ENCODE data around the gene RBM15. TPM values are rescaled to one million over a fixed set of nuclear protein-coding genes. Genes with fewer than 3 reads are reported as not detected.
A peak's percentile ranks its signal among the peaks of the same experiment; 100 is the strongest.

The RBM15 gene
- total RNA-seq, 1 experiment from 2014 or later: 35.9 TPM

GRCh38 chr1:110360431-110360830 lies 21.3 kb downstream of the RBM15 start:
- peak; percentile 37 for DNase-seq (ENCODE audit: unreplicated experiment)
- intact Hi-C loops (cut with micrococcal nuclease): no loop called here

GRCh38 chr1:110361856-110362255 lies 22.7 kb downstream of the RBM15 start:
- DNase-seq (ENCODE audit: unreplicated experiment): no peak
- intact Hi-C loops (cut with micrococcal nuclease): no loop called here
- BruUV-seq (replicated peaks): no TSS peak
- TF ChIP-seq CTCF (IDR thresholded peaks at IDR 0.05; ENCODE audit: unreplicated experiment): no peak
- H3K4me3 Mint-ChIP-seq (ENCODE audit: unreplicated experiment): no peak overlapping the region
- H3K9me3 Mint-ChIP-seq (ENCODE audit: unreplicated experiment): no peaks in the 10 kb centered on the region
- no peak overlapping the region for H3K27ac Mint-ChIP-seq (ENCODE audit: low read depth, unreplicated experiment)
- H3K27me3 Mint-ChIP-seq (ENCODE audit: insufficient read depth, unreplicated experiment): no peaks in the 10 kb centered on the region
- CTCF ChIA-PET: interaction anchor here (0.6 to 2.1 kb wide), 4 partner anchors 11 to 159 kb away, joined by 3 to 9 read pairs (median 6); no protein-coding TSS in a partner anchor
- no peaks in the 10 kb centered on the region for H3K4me1 Mint-ChIP-seq (ENCODE audit: insufficient read depth, unreplicated experiment)
- H3K36me3 Mint-ChIP-seq (ENCODE audit: insufficient read depth, unreplicated experiment): peaks cover 40% of the 10 kb centered on the region
- POLR2A ChIA-PET: interaction anchor here (4.2 kb wide), 1 partner anchor 22 kb away, joined by 27 read pairs; the partner anchor contains the start of gene RBM15

More at GRCh38 chr1:110360431-110360830, 21.3 kb downstream of the RBM15 start:
- Mint-ChIP-seq H3K27me3 (ENCODE audit: insufficient read depth, unreplicated experiment) (no peaks in the 10 kb centered on the region), H3K36me3 (ENCODE audit: insufficient read depth, unreplicated experiment) (peaks cover 35% of the 10 kb centered on the region), H3K9me3 (ENCODE audit: unreplicated experiment) (no peaks in the 10 kb centered on the region), H3K4me3 (ENCODE audit: unreplicated experiment) (no peak overlapping the region), H3K27ac (ENCODE audit: low read depth, unreplicated experiment) (no peak overlapping the region), H3K4me1 (ENCODE audit: insufficient read depth, unreplicated experiment) (peaks cover 12% of the 10 kb centered on the region)
- POLR2A ChIA-PET: interaction anchor here (0.7 to 4.2 kb wide), 6 partner anchors 9 to 48 kb away, joined by 3 to 27 read pairs (median 6); partner anchors contain the start of gene RBM15
- no peak for TF ChIP-seq CTCF (IDR thresholded peaks at IDR 0.05; ENCODE audit: unreplicated experiment)
- no TSS peak for BruUV-seq (replicated peaks)
- CTCF ChIA-PET: interaction anchor here (0.6 to 2.0 kb wide), 3 partner anchors 18 to 157 kb away, joined by 3 to 9 read pairs (median 5); no protein-coding TSS in a partner anchor

GRCh38 chr1:110364221-110364620 lies 25.0 kb downstream of the RBM15 start:
- H3K9me3 Mint-ChIP-seq (ENCODE audit: unreplicated experiment): no peaks in the 10 kb centered on the region
- intact Hi-C loops (cut with micrococcal nuclease): no loop called here
- no peak for TF ChIP-seq CTCF (IDR thresholded peaks at IDR 0.05; ENCODE audit: unreplicated experiment)
- no TSS peak for BruUV-seq (replicated peaks)
- DNase-seq (ENCODE audit: unreplicated experiment): no peak
- no peaks in the 10 kb centered on the region for H3K27me3 Mint-ChIP-seq (ENCODE audit: insufficient read depth, unreplicated experiment)
- no peak overlapping the region for H3K27ac Mint-ChIP-seq (ENCODE audit: low read depth, unreplicated experiment)
- CTCF ChIA-PET: interaction anchor here (1.0 kb wide), 1 partner anchor 56 kb away, joined by 3 read pairs; no protein-coding TSS in a partner anchor
- no peaks in the 10 kb centered on the region for H3K4me1 Mint-ChIP-seq (ENCODE audit: insufficient read depth, unreplicated experiment)
- peaks cover 44% of the 10 kb centered on the region for H3K36me3 Mint-ChIP-seq (ENCODE audit: insufficient read depth, unreplicated experiment)
- no peak overlapping the region for H3K4me3 Mint-ChIP-seq (ENCODE audit: unreplicated experiment)
- POLR2A ChIA-PET: interaction anchor here (0.7 kb wide), 1 partner anchor 23 kb away, joined by 3 read pairs; no protein-coding TSS in a partner anchor

- Mint-ChIP-seq H3K4me1 (ENCODE audit: insufficient read depth, unreplicated experiment) (peaks cover 11% of the 10 kb centered on the region), H3K27me3 (ENCODE audit: insufficient read depth, unreplicated experiment) (no peaks in the 10 kb centered on the region), H3K9me3 (ENCODE audit: unreplicated experiment) (no peaks in the 10 kb centered on the region), H3K4me3 (ENCODE audit: unreplicated experiment) (no peak overlapping the region), H3K27ac (ENCODE audit: low read depth, unreplicated experiment) (peak overlapping the region; percentile 40), H3K36me3 (ENCODE audit: insufficient read depth, unreplicated experiment) (peaks cover 35% of the 10 kb centered on the region)
- ChIA-PET CTCF (interaction anchor here (1.3 to 1.4 kb wide), 3 partner anchors 12 to 163 kb away, joined by 4 to 5 read pairs (median 5); no protein-coding TSS in a partner anchor), POLR2A (interaction anchor here (0.7 to 5.1 kb wide), 4 partner anchors 10 to 38 kb away, joined by 3 to 21 read pairs (median 6); partner anchors contain the start of gene RBM15)
- TF ChIP-seq CTCF (IDR thresholded peaks at IDR 0.05; ENCODE audit: unreplicated experiment): no peak
- no TSS peak for BruUV-seq (replicated peaks)
- DNase-seq (ENCODE audit: unreplicated experiment): peak; percentile 54
- intact Hi-C loops (cut with micrococcal nuclease): no loop called here
Measured at GRCh38 chr1:110370827-110371226, 31.6 kb downstream of the RBM15 start.
